HG03175 (cell line): ENCODE results near the gene CYP46A1.
"Not testable (repeated sequence)": the region's sequence is repeated elsewhere in the genome, so short reads cannot be mapped to it uniquely, and the experiment has no call there.

Experiments
- ATAC-seq: cut with Tn5 transposase; IDR thresholded peaks from one replicate; pipeline ENCODE4 v1.9.1; 2021; ENCODE audit warnings: mild to moderate bottlenecking, moderate library complexity; ENCODE audit not compliant: unreplicated experiment

Gene CYP46A1

GRCh38 chr14:99683619-99684409, at the start of gene CYP46A1:
TSS of gene CYP46A1 (plus strand) at chr14:99684298. CDS start at chr14:99684418, 120 bp downstream.
- ATAC-seq, result peak; percentile 91

GRCh38 chr14:99634443-99634842, 49.7 kb upstream of the CYP46A1 start:
- ATAC-seq, result no peak

GRCh38 chr14:99635116-99635515, 49.0 kb upstream of the CYP46A1 start:
- ATAC-seq, result no peak

GRCh38 chr14:99636487-99636886, 47.6 kb upstream of the CYP46A1 start:
- ATAC-seq, result no peak

GRCh38 chr14:99637624-99638023, 46.5 kb upstream of the CYP46A1 start:
- no peak for ATAC-seq

GRCh38 chr14:99642771-99643170, 41.3 kb upstream of the CYP46A1 start:
- ATAC-seq, result not testable (repeated sequence)

- ATAC-seq, result no peak
Observed at GRCh38 chr14:99643343-99643742, 40.8 kb upstream of the CYP46A1 start.

- ATAC-seq, result no peak
Observed at GRCh38 chr14:99644035-99644587, 40.0 kb upstream of the CYP46A1 start.

GRCh38 chr14:99644723-99645544, 39.2 kb upstream of the CYP46A1 start, which contains the start of gene HHIPL1:
TSS of gene HHIPL1 (plus strand) at chr14:99645129. CDS start at chr14:99645208, 79 bp downstream.
- no peak for ATAC-seq

GRCh38 chr14:99645545-99646505, 38.3 kb upstream of the CYP46A1 start:
- no peak for ATAC-seq

- ATAC-seq, result no peak
Observed at GRCh38 chr14:99647411-99647810, 36.7 kb upstream of the CYP46A1 start.

- ATAC-seq, result no peak
Observed at GRCh38 chr14:99648027-99648784, 35.9 kb upstream of the CYP46A1 start.

- ATAC-seq, result no peak
Observed at GRCh38 chr14:99649219-99649618, 34.9 kb upstream of the CYP46A1 start.

- ATAC-seq, result no peak
Observed at GRCh38 chr14:99649643-99650042, 34.5 kb upstream of the CYP46A1 start.

- no peak for ATAC-seq
Observed at GRCh38 chr14:99650189-99650588, 33.9 kb upstream of the CYP46A1 start.

- no peak for ATAC-seq
Observed at GRCh38 chr14:99651953-99652746, 31.9 kb upstream of the CYP46A1 start.

- no peak for ATAC-seq
Observed at GRCh38 chr14:99654235-99654985, 29.7 kb upstream of the CYP46A1 start.

GRCh38 chr14:99655521-99655920, 28.6 kb upstream of the CYP46A1 start:
- no peak for ATAC-seq
